Neural progenitor cell (in vitro differentiated cells): ENCODE data around the gene LDLRAD4. TPM values are rescaled to one million over a fixed set of nuclear protein-coding genes. Genes with fewer than 3 reads are reported as not detected.
A peak's percentile ranks its signal among the peaks of the same experiment; 100 is the strongest.

ENCODE experiments used
- DNase-seq: peaks from one replicate; pipeline ENCODE4 v3.0.0-alpha.2; 2016; ENCODE audit warnings: low spot score
- H2AFZ ChIP-seq: fragments of 200-600 bp; sonication (generic); replicated peaks from 2 replicates; pipeline ENCODE4 v1.6.1; 2016; ENCODE audit warnings: antibody characterized with exemption
- H3F3A ChIP-seq: fragments of 200-600 bp; sonication (generic); 2 replicates; pipeline ENCODE4 v1.6.1; 2016; ENCODE audit warnings: antibody characterized with exemption, low read depth
- H3K27ac ChIP-seq: fragments of 200-600 bp; sonication (generic); 2 replicates; pipeline ENCODE4 v1.5.1; 2016; ENCODE audit warnings: mild to moderate bottlenecking
- H3K27me3 ChIP-seq: fragments of 200-600 bp; sonication (generic); 2 replicates; pipeline ENCODE4 v1.6.1; 2016; ENCODE audit warnings: mild to moderate bottlenecking, moderate library complexity
- H3K36me3 ChIP-seq: fragments of 200-600 bp; sonication (generic); 2 replicates; pipeline ENCODE4 v1.5.1; 2016
- H3K4me1 ChIP-seq: fragments of 200-600 bp; sonication (generic); 2 replicates; pipeline ENCODE4 v1.6.1; 2016; ENCODE audit warnings: mixed run types
- H3K4me2 ChIP-seq: fragments of 200-600 bp; sonication (generic); 2 replicates; pipeline ENCODE4 v1.6.1; 2016
- H3K4me3 ChIP-seq: fragments of 200-600 bp; sonication (generic); 2 replicates; pipeline ENCODE4 v1.5.1; 2016
- H3K79me2 ChIP-seq: fragments of 200-600 bp; sonication (generic); 2 replicates; pipeline ENCODE4 v1.6.1; 2016; ENCODE audit warnings: low read depth
- H3K9ac ChIP-seq: fragments of 200-600 bp; sonication (generic); 2 replicates; pipeline ENCODE4 v1.6.1; 2016
- H3K9me3 ChIP-seq: fragments of 200-600 bp; sonication (generic); 2 replicates; pipeline ENCODE4 v1.5.1; 2016; ENCODE audit warnings: low read depth
- H4K20me1 ChIP-seq: fragments of 200-600 bp; sonication (generic); 2 replicates; pipeline ENCODE4 v1.6.1; 2016; ENCODE audit warnings: low read depth
- H3K27ac Mint-ChIP-seq: 3 replicates; pipeline ENCODE4 v1.8.0; 2021; ENCODE audit warnings: mixed read lengths
- H3K27me3 Mint-ChIP-seq: 2 replicates; pipeline ENCODE4 v1.8.0; 2022; ENCODE audit warnings: low read depth, mild to moderate bottlenecking, inconsistent platforms, moderate library complexity, mixed read lengths; ENCODE audit not compliant: insufficient read depth
- H3K36me3 Mint-ChIP-seq: 3 replicates; pipeline ENCODE4 v1.8.0; 2021; ENCODE audit warnings: mixed read lengths
- H3K4me1 Mint-ChIP-seq: 3 replicates; pipeline ENCODE4 v1.8.0; 2021; ENCODE audit warnings: mixed read lengths
- H3K4me3 Mint-ChIP-seq: 3 replicates; pipeline ENCODE4 v1.8.0; 2021; ENCODE audit warnings: mild to moderate bottlenecking, moderate library complexity, mixed read lengths
- H3K9me3 Mint-ChIP-seq: 3 replicates; pipeline ENCODE4 v1.8.0; 2020; ENCODE audit warnings: mixed read lengths
- CTCF ChIP-seq: fragments of 200-600 bp; sonication (generic); IDR thresholded peaks from 2 replicates; pipeline ENCODE4 v1.5.1; 2017; ENCODE audit warnings: antibody characterized with exemption, mild to moderate bottlenecking
- EZH2 ChIP-seq: fragments of 200-600 bp; sonication (generic); IDR thresholded peaks from 2 replicates; pipeline ENCODE4 v1.6.1; 2017; ENCODE audit warnings: antibody characterized with exemption, mild to moderate bottlenecking, moderate library complexity
- EZH2phosphoT487 ChIP-seq: fragments of 200-600 bp; sonication (generic); IDR thresholded peaks from 2 replicates; pipeline ENCODE4 v1.6.1; 2017; ENCODE audit warnings: antibody characterized with exemption
- total RNA-seq: library from RNA; depleted of rRNA; stranded (reverse); fragments of >200 nt; gene quantifications from 2 replicates; pipeline ENCODE4 v1.2.3, GENCODE V29; 2015; ENCODE audit warnings: low replicate concordance

LDLRAD4 gene
- total RNA-seq, 1 donor from 2014 or later = 0.65 TPM

GRCh38 chr18:13495961-13496360, 277.4 kb downstream of the LDLRAD4 start:
- no peak for DNase-seq
- Mint-ChIP-seq H3K4me3 (no peak overlapping the region), H3K27ac (peak overlapping the region; percentile 74), H3K4me1 (peaks cover 30% of the 10 kb centered on the region), H3K9me3 (peaks cover 26% of the 10 kb centered on the region), H3K27me3 (peaks cover 4% of the 10 kb centered on the region), H3K36me3 (peaks cover 17% of the 10 kb centered on the region)
- Histone ChIP-seq H3K9me3 (no peaks in the 10 kb centered on the region), H3K4me2 (no peak overlapping the region), H3K27me3 (peaks cover 11% of the 10 kb centered on the region), H3K9ac (no peak overlapping the region), H2AFZ (no peak overlapping the region), H3K36me3 (no peaks in the 10 kb centered on the region), H3K27ac (no peak overlapping the region), H3K4me3 (no peak overlapping the region), H3F3A (peaks cover 4% of the 10 kb centered on the region), H3K4me1 (peaks cover 10% of the 10 kb centered on the region), H4K20me1 (no peaks in the 10 kb centered on the region), H3K79me2 (no peaks in the 10 kb centered on the region)
- TF ChIP-seq EZH2phosphoT487 (no peak), CTCF (no peak), EZH2 (no peak)

GRCh38 chr18:13496691-13497281, 278.2 kb downstream of the LDLRAD4 start:
- no peak overlapping the region for H2AFZ ChIP-seq
- Mint-ChIP-seq H3K4me1 (peaks cover 38% of the 10 kb centered on the region), H3K9me3 (peaks cover 26% of the 10 kb centered on the region), H3K27ac (no peak overlapping the region), H3K36me3 (peaks cover 17% of the 10 kb centered on the region), H3K4me3 (no peak overlapping the region), H3K27me3 (peaks cover 8% of the 10 kb centered on the region)
- H3K4me1 ChIP-seq = peaks cover 13% of the 10 kb centered on the region
- no peaks in the 10 kb centered on the region for H4K20me1 ChIP-seq
- no peak for TF ChIP-seq EZH2phosphoT487
- TF ChIP-seq CTCF = no peak
- TF ChIP-seq EZH2 = no peak
- peaks cover 20% of the 10 kb centered on the region for H3K27me3 ChIP-seq
- H3K4me3 ChIP-seq = no peak overlapping the region
- no peak overlapping the region for H3K4me2 ChIP-seq
- no peak for DNase-seq
- no peak overlapping the region for H3K27ac ChIP-seq
- H3K9me3 ChIP-seq = no peaks in the 10 kb centered on the region
- peaks cover 4% of the 10 kb centered on the region for H3F3A ChIP-seq
- no peaks in the 10 kb centered on the region for H3K79me2 ChIP-seq
- H3K9ac ChIP-seq = no peak overlapping the region
- no peaks in the 10 kb centered on the region for H3K36me3 ChIP-seq

- H3K36me3 Mint-ChIP-seq = peaks cover 17% of the 10 kb centered on the region
- peaks cover 12% of the 10 kb centered on the region for H3K27me3 Mint-ChIP-seq
- Histone ChIP-seq H3K4me2 (peak overlapping the region; percentile 73), H3K36me3 (no peaks in the 10 kb centered on the region), H3K27ac (no peak overlapping the region), H3F3A (peaks cover 4% of the 10 kb centered on the region), H2AFZ (peak overlapping the region; percentile 66), H3K9me3 (no peaks in the 10 kb centered on the region), H3K27me3 (peaks cover 31% of the 10 kb centered on the region), H3K4me1 (peaks cover 14% of the 10 kb centered on the region), H3K4me3 (peak overlapping the region; percentile 33), H4K20me1 (no peaks in the 10 kb centered on the region), H3K79me2 (no peaks in the 10 kb centered on the region), H3K9ac (no peak overlapping the region)
- peak overlapping the region; percentile 32 for H3K27ac Mint-ChIP-seq
- DNase-seq = no peak
- TF ChIP-seq CTCF = no peak
- no peak for TF ChIP-seq EZH2phosphoT487
- TF ChIP-seq EZH2 = no peak
- H3K9me3 Mint-ChIP-seq = peaks cover 26% of the 10 kb centered on the region
- H3K4me1 Mint-ChIP-seq = peaks cover 47% of the 10 kb centered on the region
- H3K4me3 Mint-ChIP-seq = peak overlapping the region; percentile 4
These were observed 281.2 kb downstream of the LDLRAD4 start for GRCh38 chr18:13499803-13500202.
